GM23338 (cell line): ENCODE data around the gene FXYD2. TPM values are rescaled to one million over a fixed set of nuclear protein-coding genes. Genes with fewer than 3 reads are reported as not detected.

Experiments
- ATAC-seq: fragments of 200-7000 bp; cut with Tn5 transposase; 3 replicates; pipeline ENCODE4 v1.9.1; 2020
- DNase-seq: peaks from one replicate; pipeline ENCODE4 v3.0.0-alpha.2; 2015; ENCODE audit warnings: low spot score
- H2AFZ ChIP-seq: fragments of 200-600 bp; sonication (generic); 2 replicates; pipeline ENCODE4 v1.8.0; 2016; ENCODE audit warnings: antibody characterized with exemption, mild to moderate bottlenecking, moderate library complexity
- H3F3A ChIP-seq: fragments of 200-600 bp; sonication (generic); replicated peaks from 2 replicates; pipeline ENCODE4 v1.8.0; 2017; ENCODE audit warnings: antibody characterized with exemption, mixed run types, low read depth
- H3K27ac ChIP-seq: fragments of 200-600 bp; sonication (generic); 2 replicates; pipeline ENCODE4 v1.6.1; 2016; ENCODE audit warnings: low read depth
- H3K27me3 ChIP-seq: fragments of 200-600 bp; sonication (generic); 2 replicates; pipeline ENCODE4 v1.8.0; 2016; ENCODE audit warnings: mild to moderate bottlenecking, mixed run types, moderate library complexity; ENCODE audit not compliant: insufficient read depth
- H3K36me3 ChIP-seq: fragments of 200-600 bp; sonication (generic); 2 replicates; pipeline ENCODE4 v1.8.0; 2016; ENCODE audit warnings: mild to moderate bottlenecking; ENCODE audit not compliant: insufficient read depth
- H3K4me1 ChIP-seq: fragments of 200-600 bp; sonication (generic); 2 replicates; pipeline ENCODE4 v1.8.0; 2016; ENCODE audit warnings: mild to moderate bottlenecking, moderate library complexity; ENCODE audit not compliant: insufficient read depth
- H3K4me2 ChIP-seq: fragments of 200-600 bp; sonication (generic); 2 replicates; pipeline ENCODE4 v1.7.1; 2017; ENCODE audit warnings: mixed run types
- H3K4me3 ChIP-seq: fragments of 200-600 bp; sonication (generic); 2 replicates; pipeline ENCODE4 v1.6.1; 2016; ENCODE audit warnings: mixed run types
- H3K79me2 ChIP-seq: fragments of 200-600 bp; sonication (generic); replicated peaks from 2 replicates; pipeline ENCODE4 v1.8.0; 2017; ENCODE audit warnings: mild to moderate bottlenecking; ENCODE audit not compliant: insufficient read depth
- H3K9me2 ChIP-seq: fragments of 200-600 bp; sonication (generic); 2 replicates; pipeline ENCODE4 v1.8.0; 2017; ENCODE audit not compliant: insufficient read depth
- H4K20me1 ChIP-seq: fragments of 200-600 bp; sonication (generic); replicated peaks from 2 replicates; pipeline ENCODE4 v1.8.0; 2017; ENCODE audit warnings: mild to moderate bottlenecking; ENCODE audit not compliant: insufficient read depth
- H3K27ac Mint-ChIP-seq: 2 replicates; pipeline ENCODE4 v1.8.0; 2020; ENCODE audit warnings: inconsistent platforms, mild to moderate bottlenecking, moderate library complexity, mixed read lengths
- H3K27me3 Mint-ChIP-seq: 3 replicates; pipeline ENCODE4 v1.8.0; 2022; ENCODE audit warnings: low read depth, mild to moderate bottlenecking, moderate library complexity, mixed read lengths, inconsistent platforms; ENCODE audit not compliant: insufficient read depth, poor library complexity
- H3K36me3 Mint-ChIP-seq: 3 replicates; pipeline ENCODE4 v1.8.0; 2021; ENCODE audit warnings: low read depth, mild to moderate bottlenecking, inconsistent platforms, moderate library complexity, mixed read lengths
- H3K4me1 Mint-ChIP-seq: 3 replicates; pipeline ENCODE4 v1.8.0; 2020; ENCODE audit warnings: mild to moderate bottlenecking, inconsistent platforms, mixed read lengths
- H3K4me3 Mint-ChIP-seq: 3 replicates; pipeline ENCODE4 v1.8.0; 2021; ENCODE audit warnings: moderate library complexity, mild to moderate bottlenecking, inconsistent platforms, mixed read lengths
- H3K9me3 Mint-ChIP-seq: 3 replicates; pipeline ENCODE4 v1.8.0; 2020; ENCODE audit warnings: moderate library complexity, mild to moderate bottlenecking, inconsistent platforms, mixed read lengths
- CREB1 ChIP-seq: fragments of 250-450 bp; sonication (Bioruptor Pico); IDR thresholded peaks from 2 replicates; pipeline ENCODE4 v1.5.0; 2020; ENCODE audit warnings: low read depth, mild to moderate bottlenecking, moderate library complexity
- ETS1 ChIP-seq: IDR thresholded peaks from 2 replicates; pipeline ENCODE4 v1.6.1; 2016; ENCODE audit warnings: antibody characterized with exemption
- EZH2 ChIP-seq: fragments of 200-600 bp; sonication (generic); IDR thresholded peaks from one replicate; pipeline ENCODE4 v1.8.0; 2017; ENCODE audit warnings: antibody characterized with exemption, mild to moderate bottlenecking, low read depth; ENCODE audit not compliant: unreplicated experiment
- JUNB ChIP-seq: IDR thresholded peaks from one replicate; pipeline ENCODE4 v1.6.1; 2016; ENCODE audit warnings: antibody characterized with exemption; ENCODE audit not compliant: unreplicated experiment
- POLR2AphosphoS5 ChIP-seq: IDR thresholded peaks from 2 replicates; pipeline ENCODE4 v1.6.1; 2016; ENCODE audit warnings: antibody characterized with exemption, low read depth
- STAT1 ChIP-seq: IDR thresholded peaks from one replicate; pipeline ENCODE4 v1.6.1; 2016; ENCODE audit warnings: antibody characterized with exemption; ENCODE audit not compliant: unreplicated experiment
- ZNF114 ChIP-seq: fragments of 250-450 bp; sonication (Bioruptor Pico); IDR thresholded peaks from 2 replicates; pipeline ENCODE4 v1.5.0; 2020; ENCODE audit warnings: mild to moderate bottlenecking, moderate library complexity
- ZNF331 ChIP-seq: fragments of 250-450 bp; sonication (Bioruptor Pico); IDR thresholded peaks from 2 replicates; pipeline ENCODE4 v1.5.0; 2020; ENCODE audit warnings: low read depth, mild to moderate bottlenecking, moderate library complexity
- polyA plus RNA-seq: library from polyadenylated mRNA; unstranded; fragments of >200 nt; fragmentation: Nextera tagmentation; extraction: Ambion mirVana; gene quantifications from 2 replicates; pipeline ENCODE4 v1.2.1, GENCODE V29; 2016
- total RNA-seq: library from RNA; depleted of rRNA; stranded (reverse); fragments of >200 nt; shearing (Covaris generic); gene quantifications from 2 replicates; pipeline ENCODE4 v1.2.3, GENCODE V29; 2014
- TF ChIP-seq, protein P1 (sequence below): IDR thresholded peaks from one replicate; pipeline ENCODE4 v1.6.1; 2018; ENCODE audit warnings: antibody characterized with exemption; ENCODE audit not compliant: unreplicated experiment
- TF ChIP-seq, protein P2 (sequence below), 2 experiments: fragments of 200-600 bp in 1 of 2; sonication (generic) in 1 of 2; conservative IDR thresholded peaks; 2 replicates each; pipeline versions ENCODE4 v1.5.1 to v1.6.1; 2016 to 2017; ENCODE audit warnings: antibody characterized with exemption in 2 of 2, low read depth in 2 of 2, mild to moderate bottlenecking in 2 of 2, moderate library complexity in 1 of 2

Gene FXYD2
- total and polyA plus RNA-seq, 2 experiments from 2014 or later, result 0.59 to 1.4 TPM

GRCh38 chr11:117816151-117816741, 8.3 kb downstream of the FXYD2 start:
- Histone ChIP-seq H3K4me3 (no peak overlapping the region), H3K36me3 (no peaks in the 10 kb centered on the region), H3K4me2 (no peak overlapping the region), H3K9me2 (no peaks in the 10 kb centered on the region), H3K27ac (peak overlapping the region; percentile 59; the same call in 1 of the 2 replicates), H3F3A (no peaks in the 10 kb centered on the region), H4K20me1 (no peaks in the 10 kb centered on the region; the same call in 1 of the 2 replicates), H3K27me3 (no peaks in the 10 kb centered on the region), H2AFZ (peak overlapping the region; percentile 59; the same call in 1 of the 2 replicates), H3K4me1 (peaks cover 13% of the 10 kb centered on the region; the same call in 1 of the 2 replicates), H3K79me2 (no peaks in the 10 kb centered on the region)
- H3K36me3 Mint-ChIP-seq, result no peaks in the 10 kb centered on the region
- no peak overlapping the region for H3K27ac Mint-ChIP-seq
- no peak overlapping the region for H3K4me3 Mint-ChIP-seq
- peaks cover 45% of the 10 kb centered on the region for H3K4me1 Mint-ChIP-seq
- ATAC-seq, result peak; percentile 42
- H3K9me3 Mint-ChIP-seq, result no peaks in the 10 kb centered on the region
- H3K27me3 Mint-ChIP-seq, result peaks cover 12% of the 10 kb centered on the region
- TF ChIP-seq STAT1 (no peak), ZNF114 (no peak), EZH2 (no peak), ZNF331 (CRISPR knock-in tag) (no peak), JUNB (no peak), CREB1 (CRISPR knock-in tag) (no peak)
- TF ChIP-seq, protein P1, sequence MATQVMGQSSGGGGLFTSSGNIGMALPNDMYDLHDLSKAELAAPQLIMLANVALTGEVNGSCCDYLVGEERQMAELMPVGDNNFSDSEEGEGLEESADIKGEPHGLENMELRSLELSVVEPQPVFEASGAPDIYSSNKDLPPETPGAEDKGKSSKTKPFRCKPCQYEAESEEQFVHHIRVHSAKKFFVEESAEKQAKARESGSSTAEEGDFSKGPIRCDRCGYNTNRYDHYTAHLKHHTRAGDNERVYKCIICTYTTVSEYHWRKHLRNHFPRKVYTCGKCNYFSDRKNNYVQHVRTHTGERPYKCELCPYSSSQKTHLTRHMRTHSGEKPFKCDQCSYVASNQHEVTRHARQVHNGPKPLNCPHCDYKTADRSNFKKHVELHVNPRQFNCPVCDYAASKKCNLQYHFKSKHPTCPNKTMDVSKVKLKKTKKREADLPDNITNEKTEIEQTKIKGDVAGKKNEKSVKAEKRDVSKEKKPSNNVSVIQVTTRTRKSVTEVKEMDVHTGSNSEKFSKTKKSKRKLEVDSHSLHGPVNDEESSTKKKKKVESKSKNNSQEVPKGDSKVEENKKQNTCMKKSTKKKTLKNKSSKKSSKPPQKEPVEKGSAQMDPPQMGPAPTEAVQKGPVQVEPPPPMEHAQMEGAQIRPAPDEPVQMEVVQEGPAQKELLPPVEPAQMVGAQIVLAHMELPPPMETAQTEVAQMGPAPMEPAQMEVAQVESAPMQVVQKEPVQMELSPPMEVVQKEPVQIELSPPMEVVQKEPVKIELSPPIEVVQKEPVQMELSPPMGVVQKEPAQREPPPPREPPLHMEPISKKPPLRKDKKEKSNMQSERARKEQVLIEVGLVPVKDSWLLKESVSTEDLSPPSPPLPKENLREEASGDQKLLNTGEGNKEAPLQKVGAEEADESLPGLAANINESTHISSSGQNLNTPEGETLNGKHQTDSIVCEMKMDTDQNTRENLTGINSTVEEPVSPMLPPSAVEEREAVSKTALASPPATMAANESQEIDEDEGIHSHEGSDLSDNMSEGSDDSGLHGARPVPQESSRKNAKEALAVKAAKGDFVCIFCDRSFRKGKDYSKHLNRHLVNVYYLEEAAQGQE, result no peak
- peak; percentile 32 for DNase-seq

GRCh38 chr11:117815262-117815803, 9.2 kb downstream of the FXYD2 start:
- H3K4me1 ChIP-seq, result peaks cover 13% of the 10 kb centered on the region; the same call in 1 of the 2 replicates
- H4K20me1 ChIP-seq, result no peaks in the 10 kb centered on the region; the same call in 1 of the 2 replicates
- Mint-ChIP-seq H3K4me1 (peaks cover 40% of the 10 kb centered on the region), H3K9me3 (no peaks in the 10 kb centered on the region), H3K27me3 (peaks cover 12% of the 10 kb centered on the region), H3K27ac (no peak overlapping the region; the same call in 1 of the 2 replicates), H3K4me3 (no peak overlapping the region), H3K36me3 (no peaks in the 10 kb centered on the region)
- H3K4me3 ChIP-seq, result no peak overlapping the region
- H2AFZ ChIP-seq, result no peak overlapping the region
- no peak for DNase-seq
- H3K4me2 ChIP-seq, result no peak overlapping the region
- no peaks in the 10 kb centered on the region for H3K36me3 ChIP-seq
- H3K9me2 ChIP-seq, result no peaks in the 10 kb centered on the region
- H3K27me3 ChIP-seq, result no peaks in the 10 kb centered on the region
- H3K27ac ChIP-seq, result no peak overlapping the region
- no peaks in the 10 kb centered on the region for H3K79me2 ChIP-seq
- no peaks in the 10 kb centered on the region for H3F3A ChIP-seq
- no peak for ATAC-seq
- TF ChIP-seq EZH2 (no peak), STAT1 (no peak), ETS1 (no peak), POLR2AphosphoS5 (no peak), ZNF331 (CRISPR knock-in tag) (no peak), CREB1 (CRISPR knock-in tag) (no peak)
- TF ChIP-seq, protein P2, sequence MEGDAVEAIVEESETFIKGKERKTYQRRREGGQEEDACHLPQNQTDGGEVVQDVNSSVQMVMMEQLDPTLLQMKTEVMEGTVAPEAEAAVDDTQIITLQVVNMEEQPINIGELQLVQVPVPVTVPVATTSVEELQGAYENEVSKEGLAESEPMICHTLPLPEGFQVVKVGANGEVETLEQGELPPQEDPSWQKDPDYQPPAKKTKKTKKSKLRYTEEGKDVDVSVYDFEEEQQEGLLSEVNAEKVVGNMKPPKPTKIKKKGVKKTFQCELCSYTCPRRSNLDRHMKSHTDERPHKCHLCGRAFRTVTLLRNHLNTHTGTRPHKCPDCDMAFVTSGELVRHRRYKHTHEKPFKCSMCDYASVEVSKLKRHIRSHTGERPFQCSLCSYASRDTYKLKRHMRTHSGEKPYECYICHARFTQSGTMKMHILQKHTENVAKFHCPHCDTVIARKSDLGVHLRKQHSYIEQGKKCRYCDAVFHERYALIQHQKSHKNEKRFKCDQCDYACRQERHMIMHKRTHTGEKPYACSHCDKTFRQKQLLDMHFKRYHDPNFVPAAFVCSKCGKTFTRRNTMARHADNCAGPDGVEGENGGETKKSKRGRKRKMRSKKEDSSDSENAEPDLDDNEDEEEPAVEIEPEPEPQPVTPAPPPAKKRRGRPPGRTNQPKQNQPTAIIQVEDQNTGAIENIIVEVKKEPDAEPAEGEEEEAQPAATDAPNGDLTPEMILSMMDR (conservative IDR thresholded peaks at IDR 0.05; ENCODE audit: low read depth in 2 of 2), result no peak
